Prostate gland (tissue), 2 donors: ENCODE data around the gene IRX5.

Source experiments
- POLR2A ChIP-seq: fragments of 450-650 bp; IDR thresholded peaks from one replicate; pipeline ENCODE4 v1.6.1; 2016; ENCODE audit warnings: antibody characterized with exemption, mild to moderate bottlenecking
- TF ChIP-seq, protein P1 (sequence below), 4 experiments: fragments of 200-600 bp in 2 of 4; fragments of 450-650 bp in 2 of 4; sonication (generic) in 2 of 4; IDR thresholded peaks; 1 replicate in 3 of 4; 2 replicates in 1 of 4; pipeline ENCODE4 v1.5.1; 2016 to 2019; ENCODE audit warnings: antibody characterized with exemption in 4 of 4, mild to moderate bottlenecking in 2 of 4, moderate library complexity in 2 of 4

DNA sequence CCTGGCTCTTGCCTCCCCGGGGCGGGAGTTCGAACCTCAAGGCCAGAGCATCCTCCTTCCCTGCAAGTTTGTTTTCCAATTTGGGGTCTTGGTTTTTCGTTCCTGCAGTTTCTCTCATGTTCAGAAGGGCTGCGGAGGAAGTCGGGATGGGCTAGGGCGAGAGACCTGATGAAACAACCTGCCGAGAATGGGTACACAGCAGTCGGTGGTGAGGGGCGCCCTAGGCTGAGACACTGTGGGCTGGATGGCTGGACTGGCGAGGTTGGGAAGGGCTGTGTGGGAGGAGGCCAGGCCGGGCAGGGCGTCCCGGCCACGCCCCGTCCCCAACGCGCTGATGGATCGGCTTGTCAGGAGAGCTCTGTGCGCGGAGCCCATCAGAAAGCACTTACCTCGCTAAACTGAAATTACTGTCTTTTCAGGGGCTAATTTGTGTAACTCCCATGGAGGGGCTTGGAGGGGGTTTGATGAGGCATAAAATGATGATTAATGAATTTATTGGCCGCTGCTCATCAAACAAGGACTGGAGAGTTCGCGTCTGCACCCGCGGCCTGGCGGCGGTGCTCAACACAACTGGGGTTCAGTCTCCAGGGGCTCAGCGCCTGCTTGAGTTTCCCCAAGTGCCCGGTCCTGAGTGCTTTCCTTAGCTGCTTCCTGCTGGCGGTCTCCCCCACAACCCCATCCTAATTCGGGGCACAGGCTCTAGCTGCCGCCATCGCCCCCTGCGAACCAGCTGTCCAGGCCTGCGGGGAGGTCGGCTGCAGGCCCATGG lies 9.0 kb downstream of the IRX5 start:
- no peak for TF ChIP-seq POLR2A
- TF ChIP-seq, protein P1, sequence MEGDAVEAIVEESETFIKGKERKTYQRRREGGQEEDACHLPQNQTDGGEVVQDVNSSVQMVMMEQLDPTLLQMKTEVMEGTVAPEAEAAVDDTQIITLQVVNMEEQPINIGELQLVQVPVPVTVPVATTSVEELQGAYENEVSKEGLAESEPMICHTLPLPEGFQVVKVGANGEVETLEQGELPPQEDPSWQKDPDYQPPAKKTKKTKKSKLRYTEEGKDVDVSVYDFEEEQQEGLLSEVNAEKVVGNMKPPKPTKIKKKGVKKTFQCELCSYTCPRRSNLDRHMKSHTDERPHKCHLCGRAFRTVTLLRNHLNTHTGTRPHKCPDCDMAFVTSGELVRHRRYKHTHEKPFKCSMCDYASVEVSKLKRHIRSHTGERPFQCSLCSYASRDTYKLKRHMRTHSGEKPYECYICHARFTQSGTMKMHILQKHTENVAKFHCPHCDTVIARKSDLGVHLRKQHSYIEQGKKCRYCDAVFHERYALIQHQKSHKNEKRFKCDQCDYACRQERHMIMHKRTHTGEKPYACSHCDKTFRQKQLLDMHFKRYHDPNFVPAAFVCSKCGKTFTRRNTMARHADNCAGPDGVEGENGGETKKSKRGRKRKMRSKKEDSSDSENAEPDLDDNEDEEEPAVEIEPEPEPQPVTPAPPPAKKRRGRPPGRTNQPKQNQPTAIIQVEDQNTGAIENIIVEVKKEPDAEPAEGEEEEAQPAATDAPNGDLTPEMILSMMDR (IDR thresholded peaks at IDR 0.05), result no peak
